ENCODE results near the gene OR14C36.
"Not testable (repeated sequence)": the region's sequence is repeated elsewhere in the genome, so short reads cannot be mapped to it uniquely, and the experiment has no call there.

The OR14C36 gene, protein sequence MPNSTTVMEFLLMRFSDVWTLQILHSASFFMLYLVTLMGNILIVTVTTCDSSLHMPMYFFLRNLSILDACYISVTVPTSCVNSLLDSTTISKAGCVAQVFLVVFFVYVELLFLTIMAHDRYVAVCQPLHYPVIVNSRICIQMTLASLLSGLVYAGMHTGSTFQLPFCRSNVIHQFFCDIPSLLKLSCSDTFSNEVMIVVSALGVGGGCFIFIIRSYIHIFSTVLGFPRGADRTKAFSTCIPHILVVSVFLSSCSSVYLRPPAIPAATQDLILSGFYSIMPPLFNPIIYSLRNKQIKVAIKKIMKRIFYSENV

DNA sequence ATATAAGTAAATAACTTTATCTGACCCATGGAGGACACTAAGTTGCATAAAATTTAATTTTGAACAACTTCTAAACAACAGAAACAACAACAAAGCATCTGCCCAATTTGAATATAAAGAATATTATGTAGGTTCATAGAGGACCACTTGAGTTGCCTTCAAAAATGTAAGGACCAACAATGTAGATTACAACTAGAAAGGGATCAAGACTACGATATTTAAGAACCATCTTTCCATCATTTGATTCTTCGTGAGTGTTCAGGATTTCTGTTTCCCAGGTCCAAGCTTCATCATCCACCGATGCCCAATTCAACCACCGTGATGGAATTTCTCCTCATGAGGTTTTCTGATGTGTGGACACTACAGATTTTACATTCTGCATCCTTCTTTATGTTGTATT lies at the start of gene OR14C36:
OR14C36 (plus strand) TSS at position 301 of the 400 bp plus-strand sequence; CDS start at position 301, 0 bp downstream.
- DNase-seq (ENCODE audit: low read depth in 1 of 2, low spot score in 1 of 2), result no peak

DNA sequence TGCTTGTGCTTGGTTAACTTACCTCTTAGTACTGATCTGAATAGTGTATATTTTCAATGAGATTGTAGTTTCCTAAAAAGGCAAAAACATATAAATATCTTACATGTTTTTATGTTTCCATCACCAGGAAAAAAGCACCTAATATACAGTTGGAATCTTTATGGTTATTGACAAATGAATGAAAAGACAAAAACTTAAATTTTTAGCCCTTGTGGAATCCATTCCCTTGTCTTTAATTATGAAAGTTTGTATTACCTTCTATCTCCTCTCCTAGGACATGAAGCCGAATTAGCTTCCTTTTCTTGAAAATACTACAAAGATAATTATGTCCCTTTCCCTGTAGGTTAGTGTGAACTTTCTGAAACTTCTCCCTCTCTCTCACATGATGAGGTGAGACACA lies 45.3 kb upstream of the OR14C36 start, which contains the start of gene OR2T12:
OR2T12 (minus strand) TSS at position 101 of the 400 bp plus-strand sequence. CDS start 7,846 bp downstream, outside the sequence.
- DNase-seq (ENCODE audit: low read depth in 1 of 2, low spot score in 1 of 2), result no peak

DNA sequence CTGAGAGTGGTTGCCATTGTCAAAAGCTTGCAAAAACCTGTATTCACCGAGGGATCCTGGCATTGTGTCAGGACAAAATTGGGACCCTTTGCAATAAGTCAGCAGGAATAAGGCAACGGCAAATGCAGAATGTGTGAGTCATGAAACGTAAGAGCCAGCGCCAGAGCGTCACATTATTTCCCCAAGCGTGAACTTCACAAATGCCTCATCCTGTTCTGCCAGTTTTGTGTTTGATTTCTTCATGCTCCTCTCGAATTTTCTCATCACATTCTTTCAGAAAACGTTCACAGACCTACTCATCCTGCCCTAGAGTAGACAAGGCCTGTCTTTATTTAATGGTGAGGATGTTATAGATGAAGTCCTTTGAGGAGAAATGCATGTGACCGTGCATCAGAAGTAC lies 42.9 kb upstream of the OR14C36 start:
- not testable (repeated sequence) for DNase-seq (ENCODE audit: low read depth in 1 of 2, low spot score in 1 of 2)

DNA sequence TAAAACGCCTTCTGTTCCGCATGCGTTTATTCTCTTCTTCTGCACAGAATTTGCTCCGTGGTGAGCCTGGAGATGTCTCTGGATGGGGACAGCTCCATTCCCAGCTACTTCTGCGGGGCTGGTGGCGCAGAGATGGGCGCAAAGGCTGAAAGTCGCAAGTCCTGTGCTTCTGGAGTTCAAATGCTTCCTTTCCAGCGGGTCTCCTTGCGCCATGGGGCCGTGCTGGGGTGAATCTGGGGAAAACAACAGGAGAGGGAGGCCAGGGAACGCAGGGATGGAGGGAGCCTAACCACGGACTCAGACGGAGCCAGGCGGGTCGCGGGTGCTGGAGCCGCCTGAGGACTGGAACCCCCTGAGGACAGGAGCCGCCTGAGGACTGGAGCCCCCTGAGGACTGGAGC lies 42.5 kb upstream of the OR14C36 start:
- no peak for DNase-seq (ENCODE audit: low read depth in 1 of 2, low spot score in 1 of 2)

DNA sequence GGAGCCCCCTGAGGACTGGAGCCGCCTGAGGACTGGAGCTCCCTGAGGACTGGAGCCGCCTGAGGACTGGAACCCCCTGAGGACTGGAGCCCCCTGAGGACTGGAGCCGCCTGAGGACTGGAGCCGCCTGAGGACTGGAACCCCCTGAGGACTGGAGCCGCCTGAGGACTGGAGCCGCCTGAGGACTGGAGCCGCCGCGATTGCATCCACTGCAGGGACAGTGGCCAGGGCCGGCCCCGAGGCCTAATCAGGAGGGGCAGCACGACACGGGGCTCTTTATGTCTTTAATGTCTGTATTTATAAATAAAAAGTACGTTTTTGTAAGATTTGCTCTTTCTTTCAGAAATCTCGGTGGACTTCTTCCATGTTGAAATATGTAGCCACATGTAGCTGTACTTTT lies 41.8 kb upstream of the OR14C36 start:
- not testable (repeated sequence) for DNase-seq (ENCODE audit: low read depth in 1 of 2, low spot score in 1 of 2)

DNA sequence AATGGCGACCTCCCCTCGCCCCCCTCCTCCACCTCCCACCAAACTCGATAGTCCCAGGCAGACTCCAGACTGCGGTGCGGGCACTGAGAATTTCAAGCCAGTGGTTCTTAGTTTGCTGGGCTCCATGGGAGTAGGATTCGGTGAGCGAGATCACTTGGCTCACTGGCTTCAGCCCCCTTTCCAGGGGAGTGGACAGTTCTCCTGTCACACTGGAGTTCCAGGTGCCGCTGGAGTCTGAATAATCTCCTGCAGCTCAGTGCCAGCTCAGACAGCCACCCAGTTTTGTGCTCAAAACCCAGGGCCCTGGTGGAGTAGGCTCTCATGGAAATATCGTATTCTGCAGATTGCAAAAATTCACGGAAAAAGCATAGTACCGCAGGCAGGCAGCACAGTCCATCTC lies 31.8 kb upstream of the OR14C36 start:
- no peak for DNase-seq (ENCODE audit: low read depth in 1 of 2, low spot score in 1 of 2)

DNA sequence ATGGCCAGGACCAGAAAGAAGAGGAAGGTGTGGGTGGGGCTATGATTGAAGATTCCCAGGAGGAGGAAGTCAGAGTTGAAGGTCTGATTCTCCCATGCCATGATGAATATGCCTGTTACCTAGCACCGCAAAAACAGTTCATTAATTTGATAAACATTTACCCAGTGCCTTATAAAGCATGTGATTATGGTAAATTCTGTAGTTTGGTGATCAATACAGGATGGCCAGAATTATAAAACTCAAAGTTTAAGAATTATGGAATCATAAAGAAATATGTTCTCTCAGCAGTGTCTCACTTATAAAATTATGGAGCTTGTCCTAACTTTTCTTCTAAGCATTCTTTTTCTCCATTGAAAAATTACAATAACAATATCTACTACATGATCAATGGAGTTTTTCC lies 24.1 kb upstream of the OR14C36 start, which contains the start of gene OR2M7:
OR2M7 (minus strand) TSS at position 101 of the 400 bp plus-strand sequence; CDS start at position 101, 0 bp downstream.
- DNase-seq (ENCODE audit: low read depth in 1 of 2, low spot score in 1 of 2), result no peak

DNA sequence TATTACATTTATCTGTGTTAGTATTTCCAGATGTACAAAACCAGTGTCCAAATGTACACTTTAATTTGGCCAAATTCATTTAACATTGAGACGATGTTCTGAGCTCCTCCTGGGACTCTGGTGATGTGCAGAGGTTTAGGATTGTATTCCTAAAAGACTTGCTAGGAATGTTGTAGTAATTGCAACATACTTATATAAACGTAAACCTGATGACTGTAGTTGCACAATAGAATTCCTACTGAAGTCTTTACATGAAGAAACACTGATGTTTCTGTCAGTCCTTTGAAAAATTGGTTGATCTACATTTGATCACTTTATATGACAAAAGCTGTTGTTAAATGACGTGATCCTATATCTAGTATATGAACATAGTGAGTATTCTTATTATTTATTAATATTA lies 5.1 kb upstream of the OR14C36 start:
- no peak for DNase-seq (ENCODE audit: low read depth in 1 of 2, low spot score in 1 of 2)

DNA sequence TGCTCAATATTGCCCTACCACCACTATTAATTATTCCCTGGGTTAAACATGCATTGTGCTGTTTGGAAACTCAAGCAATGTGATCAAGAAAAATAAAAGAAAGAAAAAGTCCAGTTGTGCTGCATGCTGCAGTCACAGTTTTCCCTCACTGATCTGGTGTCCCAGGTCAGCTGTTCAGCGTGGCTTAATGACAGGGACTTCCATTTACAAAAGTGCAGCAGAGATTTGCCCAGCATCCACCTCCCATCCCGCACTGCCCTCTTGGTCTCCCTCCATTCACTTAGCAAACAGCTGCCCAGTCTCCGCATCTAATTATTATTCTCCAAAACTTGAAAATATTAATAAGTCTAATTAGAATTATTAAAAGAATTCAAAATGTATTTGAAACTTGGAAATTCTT lies 10.8 kb downstream of the OR14C36 start:
- DNase-seq (ENCODE audit: low read depth in 1 of 2, low spot score in 1 of 2), result no peak

DNA sequence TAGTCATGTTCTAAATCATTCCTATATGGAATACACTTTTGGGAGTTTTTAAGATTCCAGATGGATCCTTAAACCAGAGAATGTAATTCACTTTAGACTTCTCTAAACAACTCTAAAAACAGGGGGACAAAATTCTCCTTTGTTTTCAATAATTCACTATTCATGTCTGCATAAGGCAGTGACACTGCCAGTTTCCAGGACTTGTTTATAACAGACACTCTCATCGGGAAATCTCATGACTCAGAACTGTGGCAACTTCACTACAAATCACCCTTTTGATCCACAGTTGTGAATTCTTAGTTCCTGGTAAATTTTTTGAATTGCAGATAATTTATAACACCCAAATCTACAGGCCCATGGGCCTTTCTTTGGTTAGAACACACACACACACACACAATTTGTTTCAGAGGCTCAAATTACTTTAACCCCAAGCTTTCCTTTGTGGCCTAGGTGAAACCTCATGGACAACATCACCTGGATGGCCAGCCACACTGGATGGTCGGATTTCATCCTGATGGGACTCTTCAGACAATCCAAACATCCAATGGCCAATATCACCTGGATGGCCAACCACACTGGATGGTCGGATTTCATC lies 12.6 kb downstream of the OR14C36 start, which contains the start of gene OR2T4:
OR2T4 (plus strand) TSS at position 545 of the 595 bp plus-strand sequence; CDS start at position 545, 0 bp downstream.
- DNase-seq (ENCODE audit: low read depth in 1 of 2, low spot score in 1 of 2), result no peak

DNA sequence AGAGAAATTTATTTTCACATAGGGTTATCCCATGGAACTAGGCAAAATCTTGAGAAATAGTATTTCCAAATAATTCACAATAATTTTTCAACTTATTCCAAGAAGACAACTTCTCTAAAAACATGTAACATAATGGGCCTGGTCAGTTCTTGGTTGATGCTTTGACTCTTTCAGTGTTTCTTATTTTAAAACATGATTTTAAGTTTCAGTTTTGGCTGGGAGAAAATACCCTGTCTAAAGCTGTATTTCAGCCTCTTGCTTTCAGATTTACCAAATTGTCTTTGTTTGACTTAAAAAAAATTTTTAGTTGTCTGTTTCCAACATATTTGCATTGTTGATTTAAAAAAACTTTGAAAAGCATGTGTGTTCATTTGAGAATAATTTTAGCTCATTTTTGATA lies 18.0 kb downstream of the OR14C36 start:
- no peak for DNase-seq (ENCODE audit: low read depth in 1 of 2, low spot score in 1 of 2)

DNA sequence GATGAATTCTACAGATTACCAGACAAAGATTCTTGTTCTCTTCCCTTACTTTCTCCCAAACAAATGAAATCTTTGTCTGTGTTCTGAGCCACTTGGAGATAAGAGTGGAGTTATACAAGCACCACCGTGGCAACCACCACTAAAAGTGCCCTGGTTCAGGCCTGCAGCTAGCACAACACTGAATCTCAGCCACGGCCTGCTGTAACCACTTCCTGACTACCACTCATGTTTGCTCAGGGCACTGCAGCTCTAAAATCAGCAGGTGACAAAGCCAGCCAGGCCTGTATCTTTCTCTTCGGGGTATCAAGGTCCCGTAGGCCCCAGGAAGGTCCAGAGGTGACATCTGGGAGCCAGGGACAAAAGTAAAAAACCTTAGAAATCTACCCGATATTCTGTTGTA lies 23.8 kb downstream of the OR14C36 start:
- no peak for DNase-seq (ENCODE audit: low read depth in 1 of 2, low spot score in 1 of 2)

DNA sequence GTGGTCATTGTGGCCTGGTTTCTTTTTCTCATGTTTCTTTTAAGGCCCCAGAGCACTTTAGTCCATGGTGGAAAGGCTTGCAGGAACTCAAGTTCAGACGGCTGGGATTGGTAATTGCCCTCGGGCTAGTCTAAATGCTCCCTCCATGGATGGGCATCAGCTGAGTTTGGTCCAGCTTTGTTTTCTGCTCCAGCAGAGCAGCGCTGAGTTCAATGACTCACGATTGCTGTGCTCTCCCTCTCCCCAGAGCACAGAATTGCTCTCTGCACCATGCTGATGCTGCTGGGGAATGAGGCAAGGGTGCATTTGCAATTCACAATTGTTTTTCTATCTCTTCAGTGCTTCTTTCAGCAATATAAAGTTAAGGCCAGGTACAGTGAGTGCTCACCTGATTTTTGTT lies 25.2 kb downstream of the OR14C36 start:
- no peak for DNase-seq (ENCODE audit: low read depth in 1 of 2, low spot score in 1 of 2)

DNA sequence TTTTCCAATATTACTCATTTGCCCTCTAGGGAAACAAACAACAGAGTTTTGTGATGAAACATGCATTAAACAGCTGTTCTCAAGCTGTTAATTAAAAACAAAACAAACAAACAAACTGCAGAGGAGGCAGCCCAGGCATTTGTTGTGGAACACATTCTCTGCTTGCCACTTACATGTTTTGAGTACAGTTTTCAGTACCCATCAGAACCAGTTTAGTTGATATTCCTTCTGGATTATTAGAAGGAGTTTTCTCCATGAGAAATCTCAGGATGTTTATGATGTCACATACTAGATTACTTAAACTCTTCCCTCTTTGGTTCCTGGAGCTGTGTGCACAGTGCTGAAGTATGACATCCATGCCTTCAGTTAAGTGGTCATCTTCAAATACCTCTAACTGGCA lies 26.9 kb downstream of the OR14C36 start, which contains the start of gene OR2T6:
OR2T6 (plus strand) TSS at position 301 of the 400 bp plus-strand sequence. CDS start 11,863 bp downstream, outside the sequence.
- DNase-seq (ENCODE audit: low read depth in 1 of 2, low spot score in 1 of 2), result no peak

DNA sequence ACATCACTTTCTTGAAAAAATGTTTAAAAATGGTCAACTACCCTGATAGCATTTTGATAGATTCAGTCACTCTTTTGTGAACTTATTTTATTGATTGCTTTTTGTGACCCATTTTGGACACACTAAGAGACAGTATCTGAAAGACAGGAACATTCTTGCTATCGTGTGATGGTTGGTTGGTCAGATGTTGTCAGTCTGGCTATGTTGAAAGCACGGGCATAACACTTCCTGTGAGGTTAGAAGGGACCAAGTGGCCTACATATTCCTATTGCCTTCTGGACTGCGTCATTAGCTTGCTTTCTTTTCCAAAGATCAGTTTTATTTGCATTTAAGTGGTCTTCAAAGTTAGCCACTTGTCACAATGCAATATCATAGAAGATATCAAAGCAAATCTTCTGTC lies 28.3 kb downstream of the OR14C36 start:
- DNase-seq (ENCODE audit: low read depth in 1 of 2, low spot score in 1 of 2), result no peak

DNA sequence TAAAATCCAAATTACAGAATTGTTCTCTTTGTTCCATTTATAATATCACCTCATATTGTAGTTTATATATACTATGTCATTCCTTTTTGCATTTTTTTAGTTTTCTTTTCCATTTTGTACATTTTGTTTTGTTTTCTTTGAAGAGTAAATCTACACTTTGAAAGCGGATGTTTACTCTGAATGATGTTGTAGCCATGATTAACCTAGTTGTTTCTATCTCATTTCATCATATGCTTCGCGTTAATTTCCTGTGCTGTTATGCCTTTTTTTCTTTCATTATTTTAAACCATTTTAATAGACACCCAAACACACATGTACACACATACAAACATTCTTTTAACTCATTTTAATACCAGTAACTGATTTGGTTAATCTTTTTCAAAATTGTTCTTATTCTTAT lies 32.3 kb downstream of the OR14C36 start:
- no peak for DNase-seq (ENCODE audit: low read depth in 1 of 2, low spot score in 1 of 2)

DNA sequence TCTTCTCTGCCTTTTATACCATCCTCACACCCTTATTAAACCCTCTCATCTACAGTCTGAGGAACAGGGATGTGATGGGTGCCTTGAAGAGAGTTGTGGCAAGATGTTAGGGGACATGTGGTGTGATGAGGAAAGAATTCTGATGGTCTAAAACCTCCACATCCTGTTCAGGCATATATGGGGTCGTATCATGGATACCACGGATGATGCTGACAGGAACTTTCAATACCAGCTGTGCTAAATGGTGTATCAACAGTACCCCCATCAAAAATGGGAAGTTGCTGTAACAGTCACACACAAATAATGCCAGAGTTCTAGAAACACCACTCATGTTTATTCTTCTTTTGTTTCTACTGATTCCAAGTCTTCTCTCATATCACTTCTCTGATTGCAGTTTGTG lies 39.9 kb downstream of the OR14C36 start:
- no peak for DNase-seq (ENCODE audit: low read depth in 1 of 2, low spot score in 1 of 2)

DNA sequence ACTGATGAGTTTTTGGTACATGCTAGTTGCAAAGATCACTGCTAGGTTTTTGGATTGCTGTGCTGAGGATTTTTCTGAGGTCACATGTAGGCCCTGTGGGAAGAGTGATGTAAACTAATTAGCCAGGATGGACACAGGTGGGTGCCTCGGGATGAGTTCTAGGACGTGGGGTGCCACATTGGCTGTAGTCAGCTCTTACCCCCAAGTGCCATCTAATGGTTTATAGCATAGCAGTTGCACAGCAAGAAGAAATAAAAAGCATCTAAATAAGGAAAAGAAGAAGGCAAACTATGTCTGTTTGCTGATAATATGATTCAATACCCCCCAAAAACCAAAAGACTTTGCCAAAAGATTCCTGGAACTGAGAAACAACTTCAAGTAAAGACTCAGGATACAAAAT lies 44.5 kb downstream of the OR14C36 start:
- DNase-seq (ENCODE audit: low read depth in 1 of 2, low spot score in 1 of 2), result no peak
